Ramos (cell line): ENCODE data around the gene AAK1.
"Not testable (repeated sequence)": the region's sequence is repeated elsewhere in the genome, so short reads cannot be mapped to it uniquely, and the experiment has no call there.

Source experiments
- in situ Hi-C: fragments of 300-500 bp; cut with MboI; formaldehyde crosslinking; loops from one replicate; pipeline ENCODE4 v1.14.3; 2022; ENCODE audit warnings: low sequenced_read_pairs; ENCODE audit not compliant: unreplicated experiment

AAK1 gene

GRCh38 chr2:69629921-69630608 is 13.5 kb downstream of the AAK1 start:
- in situ Hi-C loops, result no loop called here

- in situ Hi-C loops, result no loop called here
Observed at GRCh38 chr2:69628325-69629021, 15.1 kb downstream of the AAK1 start.

GRCh38 chr2:69625078-69625795 is 18.3 kb downstream of the AAK1 start:
- in situ Hi-C loops, result no loop called here

- in situ Hi-C loops, result no loop called here
Observed at GRCh38 chr2:69624611-69625010, 18.9 kb downstream of the AAK1 start.

GRCh38 chr2:69624131-69624530 is 19.4 kb downstream of the AAK1 start:
- in situ Hi-C loops, result no loop called here

GRCh38 chr2:69623236-69623635 is 20.3 kb downstream of the AAK1 start:
- in situ Hi-C loops, result no loop called here

GRCh38 chr2:69622805-69623204 is 20.7 kb downstream of the AAK1 start:
- in situ Hi-C loops, result not testable (repeated sequence)

GRCh38 chr2:69622017-69622540 is 21.5 kb downstream of the AAK1 start:
- in situ Hi-C loops, result not testable (repeated sequence)

- in situ Hi-C loops, result no loop called here
Observed at GRCh38 chr2:69621440-69621839, 22.1 kb downstream of the AAK1 start.

GRCh38 chr2:69620870-69621269 is 22.7 kb downstream of the AAK1 start:
- in situ Hi-C loops, result no loop called here

- in situ Hi-C loops, result no loop called here
Observed at GRCh38 chr2:69619725-69620124, 23.8 kb downstream of the AAK1 start.

- in situ Hi-C loops, result no loop called here
Observed at GRCh38 chr2:69618362-69618761, 25.2 kb downstream of the AAK1 start.

- in situ Hi-C loops, result no loop called here
Observed at GRCh38 chr2:69617744-69618143, 25.8 kb downstream of the AAK1 start.

GRCh38 chr2:69616755-69617154 is 26.8 kb downstream of the AAK1 start:
- in situ Hi-C loops, result no loop called here

- in situ Hi-C loops, result no loop called here
Observed at GRCh38 chr2:69615969-69616368, 27.6 kb downstream of the AAK1 start.

- in situ Hi-C loops, result no loop called here
Observed at GRCh38 chr2:69615078-69615625, 28.4 kb downstream of the AAK1 start.

- in situ Hi-C loops, result no loop called here
Observed at GRCh38 chr2:69612707-69613106, 30.8 kb downstream of the AAK1 start.

GRCh38 chr2:69612200-69612599 is 31.3 kb downstream of the AAK1 start:
- in situ Hi-C loops, result no loop called here

GRCh38 chr2:69608109-69608508 is 35.4 kb downstream of the AAK1 start:
- in situ Hi-C loops, result no loop called here

GRCh38 chr2:69606771-69607170 is 36.8 kb downstream of the AAK1 start:
- in situ Hi-C loops, result not testable (repeated sequence)

GRCh38 chr2:69605284-69605683 is 38.3 kb downstream of the AAK1 start:
- in situ Hi-C loops, result no loop called here
